HEK293 (cell line): ENCODE data around the gene RAB36.

ENCODE experiments used
- CTCF ChIA-PET: fragments of 350-600 bp; formaldehyde crosslinking; extraction: SDS; loops from one replicate; lab custom pipeline; 2021; ENCODE audit warnings: antibody characterized with exemption; lab: Yijun Ruan, JAX
- POLR2A ChIA-PET: fragments of 300-600 bp; formaldehyde crosslinking; extraction: SDS; loops from one replicate; lab custom pipeline; 2020; ENCODE audit warnings: antibody characterized with exemption, inconsistent platforms; lab: Yijun Ruan, JAX
- H3K27ac ChIP-seq: fragments of 200-500 bp; sonication (Bioruptor generic); 2 replicates; pipeline ENCODE4 v1.5.1; 2014; ENCODE audit warnings: low read depth, low read length, control low read depth, inconsistent platforms; ENCODE audit errors: extremely low read depth
- H3K36me3 ChIP-seq, 2 experiments: fragments of 200-500 bp in 1 of 2; sonication (Bioruptor generic) in 1 of 2; 1 replicate in 1 of 2; 2 replicates in 1 of 2; pipeline ENCODE4 v1.5.1; 2014 to 2017; ENCODE audit warnings: inconsistent platforms in 2 of 2, low read length in 2 of 2; ENCODE audit not compliant: control insufficient read depth in 2 of 2, insufficient read depth in 1 of 2
- H3K4me1 ChIP-seq: fragments of 200-500 bp; sonication (Bioruptor generic); 2 replicates; pipeline ENCODE4 v1.5.1; 2014; ENCODE audit warnings: mild to moderate bottlenecking, low read length, inconsistent platforms; ENCODE audit not compliant: control insufficient read depth, insufficient read depth
- H3K4me3 ChIP-seq: 2 replicates; pipeline ENCODE4 v1.5.1; 2011; ENCODE audit warnings: low read depth, mild to moderate bottlenecking, control low read depth, low read length, moderate library complexity
- H3K9me3 ChIP-seq: fragments of 200-500 bp; sonication (Bioruptor generic); 2 replicates; pipeline ENCODE4 v1.5.1; 2014; ENCODE audit warnings: low read depth, low read length, inconsistent platforms; ENCODE audit not compliant: control insufficient read depth, insufficient read depth
- PATZ1 ChIP-seq: fragments of 450-650 bp; formaldehyde crosslinking; IDR thresholded peaks from 2 replicates; pipeline ENCODE4 v1.5.1; 2016; ENCODE audit warnings: missing biosample characterization, missing genetic modification characterization
- PRDM10 ChIP-seq: fragments of 450-650 bp; formaldehyde crosslinking; IDR thresholded peaks from 2 replicates; pipeline ENCODE4 v1.5.1; 2016; ENCODE audit warnings: missing biosample characterization, missing genetic modification characterization
- ZBTB11 ChIP-seq: fragments of 450-650 bp; formaldehyde crosslinking; conservative IDR thresholded peaks from 2 replicates; pipeline ENCODE4 v1.5.1; 2016; ENCODE audit warnings: low read depth, missing biosample characterization, missing genetic modification characterization
- ZBTB20 ChIP-seq: fragments of 450-650 bp; formaldehyde crosslinking; IDR thresholded peaks from 2 replicates; pipeline ENCODE4 v1.5.1; 2016; ENCODE audit warnings: missing biosample characterization, missing genetic modification characterization
- ZBTB8A ChIP-seq: fragments of 450-650 bp; formaldehyde crosslinking; IDR thresholded peaks from 2 replicates; pipeline ENCODE4 v1.5.1; 2016; ENCODE audit warnings: missing biosample characterization, missing genetic modification characterization
- ZNF121 ChIP-seq: fragments of 450-650 bp; formaldehyde crosslinking; IDR thresholded peaks from 2 replicates; pipeline ENCODE4 v1.5.1; 2016; ENCODE audit warnings: missing biosample characterization, missing genetic modification characterization
- ZNF138 ChIP-seq: fragments of 450-650 bp; formaldehyde crosslinking; IDR thresholded peaks from 2 replicates; pipeline ENCODE4 v1.5.1; 2016; ENCODE audit warnings: missing biosample characterization, missing genetic modification characterization, borderline replicate concordance
- ZNF404 ChIP-seq: fragments of 450-650 bp; formaldehyde crosslinking; IDR thresholded peaks from 2 replicates; pipeline ENCODE4 v1.5.1; 2017; ENCODE audit warnings: missing biosample characterization, missing genetic modification characterization
- ZNF473 ChIP-seq: fragments of 450-650 bp; formaldehyde crosslinking; IDR thresholded peaks from 2 replicates; pipeline ENCODE4 v1.5.1; 2017; ENCODE audit warnings: missing biosample characterization, missing genetic modification characterization
- ZNF521 ChIP-seq: fragments of 450-650 bp; formaldehyde crosslinking; IDR thresholded peaks from 2 replicates; pipeline ENCODE4 v1.5.1; 2017; ENCODE audit warnings: missing biosample characterization, mild to moderate bottlenecking, missing genetic modification characterization
- ZNF529 ChIP-seq: fragments of 450-650 bp; formaldehyde crosslinking; IDR thresholded peaks from 2 replicates; pipeline ENCODE4 v1.5.1; 2017; ENCODE audit warnings: missing genetic modification characterization, missing biosample characterization; ENCODE audit not compliant: insufficient replicate concordance
- ZNF549 ChIP-seq: fragments of 450-650 bp; IDR thresholded peaks from 2 replicates; pipeline ENCODE4 v1.5.1; 2018; ENCODE audit warnings: missing biosample characterization, missing genetic modification characterization, mild to moderate bottlenecking, inconsistent platforms, moderate library complexity
- ZNF560 ChIP-seq: fragments of 450-650 bp; formaldehyde crosslinking; IDR thresholded peaks from 2 replicates; pipeline ENCODE4 v1.5.1; 2017; ENCODE audit warnings: missing biosample characterization, missing genetic modification characterization, borderline replicate concordance
- ZNF645 ChIP-seq: fragments of 450-650 bp; formaldehyde crosslinking; IDR thresholded peaks from 2 replicates; pipeline ENCODE4; 2016; ENCODE audit warnings: missing biosample characterization, missing genetic modification characterization
- ZNF777 ChIP-seq: fragments of 450-650 bp; formaldehyde crosslinking; IDR thresholded peaks from 2 replicates; pipeline ENCODE4 v1.5.1; 2017; ENCODE audit warnings: missing biosample characterization, missing genetic modification characterization, borderline replicate concordance
- ZNF837 ChIP-seq: fragments of 450-650 bp; formaldehyde crosslinking; IDR thresholded peaks from 2 replicates; pipeline ENCODE4 v1.5.1; 2016; ENCODE audit warnings: missing biosample characterization, missing genetic modification characterization

Gene RAB36

GRCh38 chr22:23183061-23183698 is 37.9 kb downstream of the RAB36 start (continued):
- TF ChIP-seq ZNF404: no peak

- H3K4me3 ChIP-seq: no peak overlapping the region
- H3K4me1 ChIP-seq: no peaks in the 10 kb centered on the region
- no peaks in the 10 kb centered on the region for H3K9me3 ChIP-seq
- ChIA-PET CTCF (interaction anchor here (0.7 to 2.4 kb wide), 9 partner anchors 8 to 98 kb away, joined by 3 to 10 read pairs (median 5); no protein-coding TSS in a partner anchor), POLR2A (interaction anchor here (0.8 to 1.0 kb wide), 2 partner anchors 97 to 710 kb away, joined by 4 to 5 read pairs; partner anchors contain the start of gene MIF)
- TF ChIP-seq PRDM10 (peak; percentile 40; the same call in 1 of the 2 replicates), ZNF645 (tag by site-specific recombination) (no peak), ZNF777 (no peak), ZNF529 (tag by site-specific recombination) (no peak), PATZ1 (tag by site-specific recombination) (no peak), ZBTB11 (no peak), ZNF560 (tag by site-specific recombination) (no peak), ZNF549 (no peak), ZNF473 (tag by site-specific recombination) (no peak), ZNF521 (tag by site-specific recombination) (no peak), ZNF121 (peak; percentile 87), ZNF138 (no peak), ZBTB20 (no peak), ZNF837 (no peak), ZBTB8A (tag by site-specific recombination) (no peak)
- no peak overlapping the region for H3K27ac ChIP-seq
- peaks cover 0 to 35% of the 10 kb centered on the region in 2 experiments; a peak in 1 of 3 replicates for H3K36me3 ChIP-seq
Measured at GRCh38 chr22:23184100-23184763, 39.0 kb downstream of the RAB36 start.
